Stomach (tissue), 9 donors: Measurements from ENCODE around the gene PIK3C2B. TPM values are rescaled to one million over a fixed set of nuclear protein-coding genes. Genes with fewer than 3 reads are reported as not detected.
A peak's percentile ranks its signal among the peaks of the same experiment; 100 is the strongest.

Experiments used
- DNase-seq, 2 donors: peaks; one replicate each; pipeline versions ENCODE4 v3.0.0 to v3.0.0-alpha.2; 2013 to 2019
- H3K27ac ChIP-seq, 5 donors: fragments of 200-600 bp in 4 of 5; sonication (generic) in 4 of 5; one replicate each; pipeline ENCODE4 v1.5.1; 2013 to 2019; ENCODE audit warnings: mild to moderate bottlenecking in 1 of 5, moderate library complexity in 1 of 5
- H3K27me3 ChIP-seq, 3 donors: fragments of 200-600 bp; sonication (generic); one replicate each; pipeline ENCODE4 v1.5.1; 2017 to 2019; ENCODE audit warnings: mixed run types in 1 of 3
- H3K36me3 ChIP-seq, 4 donors: fragments of 200-600 bp; sonication (generic); 1 replicate in 3 of 4; 2 replicates in 1 of 4; pipeline ENCODE4 v1.5.1; 2016 to 2019
- H3K4me1 ChIP-seq, 4 donors: fragments of 200-600 bp; sonication (generic); one replicate each; pipeline ENCODE4 v1.5.1; 2016 to 2019
- H3K4me3 ChIP-seq, 4 donors: fragments of 200-600 bp; sonication (generic) in 3 of 4; one replicate each; pipeline ENCODE4 v1.5.1; 2016 to 2019; ENCODE audit warnings: mild to moderate bottlenecking in 1 of 4
- H3K9me3 ChIP-seq, 4 donors: fragments of 200-600 bp; sonication (generic); one replicate each; pipeline ENCODE4 v1.5.1; 2016 to 2019
- CTCF ChIP-seq, 7 experiments: fragments of 450-650 bp in 4 of 7; fragments of 200-600 bp in 3 of 7; sonication (generic) in 3 of 7; IDR thresholded peaks; one replicate each; pipeline ENCODE4 v1.5.1; 2016 to 2019; ENCODE audit warnings: antibody characterized with exemption in 7 of 7, control low read depth in 2 of 7, mild to moderate bottlenecking in 1 of 7
- EP300 ChIP-seq: sonication (generic); formaldehyde crosslinking; IDR thresholded peaks from one replicate; pipeline ENCODE4 v1.6.1; 2017; ENCODE audit warnings: antibody characterized with exemption
- POLR2A ChIP-seq, 4 donors: fragments of 450-650 bp; IDR thresholded peaks; one replicate each; pipeline ENCODE4 v1.6.1; 2016; ENCODE audit warnings: antibody characterized with exemption in 4 of 4, control low read depth in 2 of 4, mild to moderate bottlenecking in 1 of 4, moderate library complexity in 1 of 4
- POLR2AphosphoS5 ChIP-seq, 3 donors: sonication (generic); formaldehyde crosslinking; IDR thresholded peaks; one replicate each; pipeline ENCODE4 v1.6.1; 2016; ENCODE audit warnings: antibody characterized with exemption in 3 of 3
- WGBS, 5 donors: extraction: QIAGEN DNeasy Blood & Tissue Kit in 3 of 5; methylation state at CpG; one replicate each; pipeline versions ENCODE4 v1.1.5 to v1.1.7; 2013 to 2018; 5-methylcytosine and 5-hydroxymethylcytosine counted together
- intact Hi-C: fragments of 100-400 bp; cut with DNase I; formaldehyde crosslinking; loops from one replicate; pipeline ENCODE4 v1.15.1; 2023; ENCODE audit warnings: low total_unique reads
- polyA plus RNA-seq, 3 donors: library from polyadenylated mRNA; stranded (reverse); fragments of 200-250 nt; gene quantifications; one replicate each; pipeline ENCODE4 v1.2.3, GENCODE V29; 2013
- total RNA-seq, 5 donors: library from RNA; depleted of rRNA; stranded (reverse); fragments of >200 nt; gene quantifications; one replicate each; pipeline versions ENCODE4 v1.1.0 to v1.2.3, GENCODE V29; 2014 to 2016
- donor health status: healthy with polysubstance abuse.
- donor health status: Bipolar disorder and iron deficiency.
- donor health status: healthy.

The PIK3C2B gene
- total and polyA plus RNA-seq, 8 donors: 4.1 to 129 (median 22.8) TPM

- intact Hi-C loops: loop anchor here (5.0 kb wide), 1 partner anchor 55 kb away; no protein-coding TSS in a partner anchor
- 77 to 86% (median 82%) methylated on average over 6 of the region's 6 CpGs for WGBS, 5 donors
Measured at GRCh38 chr1:204502241-204502640, 7.6 kb upstream of the PIK3C2B start.

DNA sequence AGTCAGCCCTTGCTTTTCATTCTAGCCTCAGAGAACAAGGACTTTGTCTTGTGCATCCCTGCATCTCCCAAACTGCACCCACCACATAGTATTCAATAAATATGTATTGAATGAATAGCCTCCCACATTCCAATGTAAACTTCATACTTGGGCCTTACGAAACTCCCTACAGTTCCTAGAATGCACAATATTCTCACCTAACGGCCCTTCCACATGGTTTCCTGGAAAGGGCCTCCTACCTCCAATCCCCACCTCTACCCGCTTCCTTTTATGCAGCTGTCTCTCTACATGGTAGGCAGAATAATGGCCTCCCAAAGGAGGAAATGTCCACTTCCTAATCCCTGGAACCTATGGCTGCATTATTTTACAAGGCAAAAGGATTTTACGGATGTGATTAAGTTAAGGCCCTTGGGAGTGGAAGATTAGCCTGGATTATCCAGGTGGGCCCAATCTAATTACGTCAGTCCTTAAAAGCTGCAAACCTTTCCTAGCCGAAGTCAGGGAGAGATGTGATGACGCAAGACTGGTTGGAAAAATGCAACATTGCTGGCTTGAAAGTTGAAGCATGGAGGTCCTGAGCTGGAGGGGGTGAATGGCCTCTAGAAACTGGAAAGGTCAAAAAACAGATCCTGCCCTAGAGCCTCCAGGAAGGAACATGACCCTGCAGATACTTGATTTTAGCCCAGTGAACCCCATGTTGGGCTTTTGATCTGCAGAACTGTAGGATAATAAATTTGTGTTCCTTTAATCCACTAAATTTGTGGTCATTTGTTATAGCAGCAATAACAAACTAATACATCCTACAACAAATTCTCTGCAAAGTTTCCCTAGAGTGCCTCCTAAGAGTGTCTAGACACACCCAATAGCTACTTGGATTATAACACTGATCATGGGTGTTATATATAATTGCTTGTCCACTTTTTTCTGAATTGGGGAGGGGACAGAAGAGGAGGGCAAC is 5.2 kb upstream of the PIK3C2B start:
- intact Hi-C loops: loop anchor here (5.0 kb wide), 1 partner anchor 52 kb away; no protein-coding TSS in a partner anchor

More at GRCh38 chr1:204502241-204502640, 7.6 kb upstream of the PIK3C2B start:
- no peak for DNase-seq
- no peak for TF ChIP-seq EP300
- TF ChIP-seq POLR2AphosphoS5 (IDR thresholded peaks at IDR 0.05): no peak
- no peak for TF ChIP-seq CTCF (IDR thresholded peaks at IDR 0.05)
- no peak for TF ChIP-seq POLR2A (IDR thresholded peaks at IDR 0.05)
- H3K27me3 ChIP-seq: no peaks in the 10 kb centered on the region
- H3K4me3 ChIP-seq: no peak overlapping the region
- peaks cover 18 to 36% (median 23%) of the 10 kb centered on the region in 4 donors for H3K4me1 ChIP-seq
- H3K36me3 ChIP-seq: no peaks in the 10 kb centered on the region
- H3K27ac ChIP-seq: no peak overlapping the region
- H3K9me3 ChIP-seq: no peaks in the 10 kb centered on the region

GRCh38 chr1:204498981-204499380 is 4.4 kb upstream of the PIK3C2B start:
- no peaks in the 10 kb centered on the region for H3K9me3 ChIP-seq
- H3K27me3 ChIP-seq: no peaks in the 10 kb centered on the region
- intact Hi-C loops: no loop called here
- no peaks in the 10 kb centered on the region for H3K36me3 ChIP-seq
- WGBS, 5 donors: 70 to 81% (median 78%) methylated on average over 3 of the region's 3 CpGs
- H3K4me1 ChIP-seq: peaks cover 8 to 20% (median 14%) of the 10 kb centered on the region in 4 donors
- no peak overlapping the region for H3K4me3 ChIP-seq
- TF ChIP-seq EP300 (no peak), POLR2A (IDR thresholded peaks at IDR 0.05) (no peak), CTCF (IDR thresholded peaks at IDR 0.05) (no peak), POLR2AphosphoS5 (IDR thresholded peaks at IDR 0.05) (no peak)
- DNase-seq: no peak
- no peak overlapping the region for H3K27ac ChIP-seq

More for the DNA sequence above, 5.2 kb upstream of the PIK3C2B start:
- DNase-seq: no peak
- TF ChIP-seq EP300 (no peak), CTCF (IDR thresholded peaks at IDR 0.05) (no peak), POLR2AphosphoS5 (IDR thresholded peaks at IDR 0.05) (no peak), POLR2A (IDR thresholded peaks at IDR 0.05) (no peak)
- no peaks in the 10 kb centered on the region for H3K27me3 ChIP-seq
- peaks cover 15 to 27% (median 18%) of the 10 kb centered on the region in 4 donors for H3K4me1 ChIP-seq
- H3K27ac ChIP-seq: no peak overlapping the region
- H3K9me3 ChIP-seq: no peaks in the 10 kb centered on the region
- H3K36me3 ChIP-seq: no peaks in the 10 kb centered on the region
- no peak overlapping the region for H3K4me3 ChIP-seq
- 88 to 92% (median 90%) methylated on average over 7 of the region's 7 CpGs for WGBS, 5 donors

- DNase-seq: no peak
- TF ChIP-seq POLR2AphosphoS5 (IDR thresholded peaks at IDR 0.05): no peak
- 42 to 68% (median 54%) methylated on average over 5 to 6 of the region's 6 CpGs for WGBS, 5 donors
- H3K36me3 ChIP-seq: no peaks in the 10 kb centered on the region
- H3K4me1 ChIP-seq: peaks cover 18 to 41% (median 32%) of the 10 kb centered on the region in 4 donors
- H3K9me3 ChIP-seq: no peaks in the 10 kb centered on the region
- intact Hi-C loops: no loop called here
- H3K27ac ChIP-seq: peak overlapping the region in 3 of 5 donors; percentile 93 to 99 (median 96)
- no peaks in the 10 kb centered on the region for H3K27me3 ChIP-seq
- H3K4me3 ChIP-seq: no peak overlapping the region
Measured at GRCh38 chr1:204495777-204496176, 1.2 kb upstream of the PIK3C2B start.
